HEK293 (cell line): Measurements from ENCODE around the gene RFNG.
A peak's percentile ranks its signal among the peaks of the same experiment; 100 is the strongest.

Experiments
- BCL11B ChIP-seq: fragments of 450-650 bp; formaldehyde crosslinking; IDR thresholded peaks from 2 replicates; pipeline ENCODE4 v1.5.1; 2016; ENCODE audit warnings: low read depth, missing biosample characterization, missing genetic modification characterization
- HOXA7 ChIP-seq: sonication (generic); formaldehyde crosslinking; IDR thresholded peaks from 2 replicates; pipeline ENCODE4 v1.8.1; 2022; ENCODE audit warnings: missing genetic modification reagents, borderline replicate concordance
- KLF16 ChIP-seq: fragments of 450-650 bp; formaldehyde crosslinking; IDR thresholded peaks from 2 replicates; pipeline ENCODE4 v1.5.1; 2017; ENCODE audit warnings: missing biosample characterization, missing genetic modification characterization
- KLF9 ChIP-seq: fragments of 450-650 bp; formaldehyde crosslinking; IDR thresholded peaks from 2 replicates; pipeline ENCODE4 v1.5.1; 2016; ENCODE audit warnings: missing biosample characterization, missing genetic modification characterization, low read depth
- SP7 ChIP-seq: fragments of 450-650 bp; formaldehyde crosslinking; IDR thresholded peaks from 2 replicates; pipeline ENCODE4 v1.5.1; 2016; ENCODE audit warnings: missing biosample characterization, missing genetic modification characterization
- ZNF10 ChIP-seq: fragments of 450-650 bp; formaldehyde crosslinking; IDR thresholded peaks from 2 replicates; pipeline ENCODE4 v1.5.1; 2017; ENCODE audit warnings: missing biosample characterization, missing genetic modification characterization
- ZNF133 ChIP-seq: fragments of 450-650 bp; formaldehyde crosslinking; IDR thresholded peaks from 2 replicates; pipeline ENCODE4 v1.5.1; 2016; ENCODE audit warnings: missing biosample characterization, missing genetic modification characterization
- ZNF138 ChIP-seq: fragments of 450-650 bp; formaldehyde crosslinking; IDR thresholded peaks from 2 replicates; pipeline ENCODE4 v1.5.1; 2016; ENCODE audit warnings: missing biosample characterization, missing genetic modification characterization, borderline replicate concordance
- ZNF140 ChIP-seq: fragments of 450-650 bp; formaldehyde crosslinking; IDR thresholded peaks from 2 replicates; pipeline ENCODE4 v1.5.1; 2016; ENCODE audit warnings: missing biosample characterization, missing genetic modification characterization
- ZNF146 ChIP-seq: fragments of 450-650 bp; formaldehyde crosslinking; IDR thresholded peaks from 2 replicates; pipeline ENCODE4 v1.5.1; 2016; ENCODE audit warnings: missing biosample characterization, missing genetic modification characterization
- ZNF202 ChIP-seq: fragments of 450-650 bp; formaldehyde crosslinking; IDR thresholded peaks from 2 replicates; pipeline ENCODE4 v1.5.1; 2016; ENCODE audit warnings: missing biosample characterization, missing genetic modification characterization, borderline replicate concordance
- ZNF248 ChIP-seq: fragments of 450-650 bp; formaldehyde crosslinking; IDR thresholded peaks from 2 replicates; pipeline ENCODE4 v1.5.1; 2017; ENCODE audit warnings: missing biosample characterization, missing genetic modification characterization
- ZNF292 ChIP-seq: fragments of 450-650 bp; formaldehyde crosslinking; IDR thresholded peaks from 2 replicates; pipeline ENCODE4 v1.5.1; 2016; ENCODE audit warnings: low read depth, missing biosample characterization, missing genetic modification characterization, borderline replicate concordance
- ZNF335 ChIP-seq: fragments of 450-650 bp; formaldehyde crosslinking; conservative IDR thresholded peaks from 2 replicates; pipeline ENCODE4 v1.5.1; 2016; ENCODE audit warnings: missing biosample characterization, missing genetic modification characterization
- ZNF37A ChIP-seq: fragments of 450-650 bp; IDR thresholded peaks from 2 replicates; pipeline ENCODE4 v1.5.1; 2018; ENCODE audit warnings: missing biosample characterization, missing genetic modification characterization
- ZNF416 ChIP-seq: fragments of 450-650 bp; formaldehyde crosslinking; IDR thresholded peaks from 2 replicates; pipeline ENCODE4 v1.5.1; 2016; ENCODE audit warnings: missing biosample characterization, missing genetic modification characterization
- ZNF510 ChIP-seq: fragments of 450-650 bp; formaldehyde crosslinking; IDR thresholded peaks from 2 replicates; pipeline ENCODE4 v1.5.1; 2018; ENCODE audit warnings: mild to moderate bottlenecking, missing genetic modification characterization, missing biosample characterization; ENCODE audit not compliant: insufficient replicate concordance
- ZNF521 ChIP-seq: fragments of 450-650 bp; formaldehyde crosslinking; IDR thresholded peaks from 2 replicates; pipeline ENCODE4 v1.5.1; 2017; ENCODE audit warnings: missing biosample characterization, mild to moderate bottlenecking, missing genetic modification characterization
- ZNF530 ChIP-seq: fragments of 450-650 bp; formaldehyde crosslinking; IDR thresholded peaks from 2 replicates; pipeline ENCODE4 v1.5.1; 2016; ENCODE audit warnings: low read depth, missing biosample characterization, missing genetic modification characterization
- ZNF560 ChIP-seq: fragments of 450-650 bp; formaldehyde crosslinking; IDR thresholded peaks from 2 replicates; pipeline ENCODE4 v1.5.1; 2017; ENCODE audit warnings: missing biosample characterization, missing genetic modification characterization, borderline replicate concordance
- ZNF561 ChIP-seq: fragments of 450-650 bp; IDR thresholded peaks from 2 replicates; pipeline ENCODE4 v1.5.1; 2018; ENCODE audit warnings: missing biosample characterization, missing genetic modification characterization, borderline replicate concordance
- ZNF629 ChIP-seq: fragments of 450-650 bp; formaldehyde crosslinking; IDR thresholded peaks from 2 replicates; pipeline ENCODE4 v1.5.1; 2017; ENCODE audit warnings: missing biosample characterization, missing genetic modification characterization
- ZNF670 ChIP-seq: fragments of 450-650 bp; formaldehyde crosslinking; IDR thresholded peaks from 2 replicates; pipeline ENCODE4 v1.5.1; 2016; ENCODE audit warnings: missing biosample characterization, missing genetic modification characterization, low read depth
- ZNF747 ChIP-seq: fragments of 450-650 bp; formaldehyde crosslinking; IDR thresholded peaks from 2 replicates; pipeline ENCODE4 v1.5.1; 2016; ENCODE audit warnings: missing biosample characterization, missing genetic modification characterization
- ZNF768 ChIP-seq: fragments of 450-650 bp; formaldehyde crosslinking; IDR thresholded peaks from 2 replicates; pipeline ENCODE4 v1.5.1; 2018; ENCODE audit warnings: missing biosample characterization, mild to moderate bottlenecking, missing genetic modification characterization
- ZNF776 ChIP-seq: fragments of 450-650 bp; formaldehyde crosslinking; IDR thresholded peaks from 2 replicates; pipeline ENCODE4 v1.5.0; 2017; ENCODE audit warnings: missing biosample characterization, missing genetic modification characterization, borderline replicate concordance
- ZNF785 ChIP-seq: fragments of 450-650 bp; formaldehyde crosslinking; IDR thresholded peaks from 2 replicates; pipeline ENCODE4 v1.5.1; 2016; ENCODE audit warnings: missing biosample characterization, missing genetic modification characterization
- ZNF791 ChIP-seq: fragments of 450-650 bp; formaldehyde crosslinking; IDR thresholded peaks from 2 replicates; pipeline ENCODE4 v1.5.1; 2016; ENCODE audit warnings: missing biosample characterization, missing genetic modification characterization
- TF ChIP-seq, protein P1 (sequence below): sonication (generic); formaldehyde crosslinking; IDR thresholded peaks from 2 replicates; pipeline ENCODE4 v1.8.1; 2022; ENCODE audit warnings: mild to moderate bottlenecking, moderate library complexity, missing genetic modification reagents
- TF ChIP-seq, protein P2 (sequence below): fragments of 450-650 bp; formaldehyde crosslinking; conservative IDR thresholded peaks from 2 replicates; pipeline ENCODE4 v1.5.1; 2016; ENCODE audit warnings: low read depth, missing biosample characterization, missing genetic modification characterization
- TF ChIP-seq, protein P3 (sequence below): fragments of 450-650 bp; formaldehyde crosslinking; IDR thresholded peaks from 2 replicates; pipeline ENCODE4 v1.5.1; 2017; ENCODE audit warnings: missing biosample characterization, mild to moderate bottlenecking, missing genetic modification characterization, moderate library complexity
- TF ChIP-seq, protein P4 (sequence below): fragments of 450-650 bp; formaldehyde crosslinking; IDR thresholded peaks from 2 replicates; pipeline ENCODE4 v1.5.1; 2016; ENCODE audit warnings: missing biosample characterization, missing genetic modification characterization
- TF ChIP-seq, protein P5 (sequence below): fragments of 450-650 bp; IDR thresholded peaks from 2 replicates; pipeline ENCODE4 v1.5.1; 2018; ENCODE audit warnings: missing biosample characterization, mild to moderate bottlenecking, missing genetic modification characterization

RFNG gene

DNA sequence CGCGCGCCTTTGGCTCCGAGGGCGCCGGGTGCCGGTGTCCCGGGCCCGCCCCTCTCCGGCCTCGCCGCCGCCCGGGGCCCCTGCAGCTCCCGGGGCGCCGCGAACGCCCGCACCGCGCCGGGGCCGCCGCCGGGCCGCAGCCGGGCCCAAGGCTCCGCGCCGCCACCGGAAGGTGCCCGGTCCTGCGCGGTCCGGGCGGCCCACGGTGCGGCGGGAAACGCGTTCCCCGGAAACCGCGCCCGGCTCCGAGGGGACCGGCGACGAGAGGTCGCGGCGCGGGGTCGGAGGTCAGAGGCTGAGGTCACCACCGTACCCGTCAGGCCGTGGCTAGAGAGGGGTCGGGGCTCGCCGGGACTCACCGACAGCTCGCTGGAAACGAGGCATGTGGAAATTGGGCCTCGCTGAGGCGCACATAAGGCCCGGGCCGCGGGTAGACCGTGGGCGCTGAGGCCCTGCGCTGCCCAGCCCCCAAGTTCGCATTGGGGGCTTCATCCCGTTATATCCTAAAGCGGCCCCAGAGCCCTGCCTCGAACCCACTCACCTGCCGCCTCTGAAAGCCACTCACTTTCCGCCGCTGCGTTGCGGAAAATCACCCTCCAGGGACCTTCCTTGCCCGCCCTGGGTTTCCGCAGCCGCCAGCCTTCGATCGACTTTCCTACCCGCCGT, 14.2 kb upstream of the RFNG start, which contains the start of gene DUS1L (continued):
- TF ChIP-seq, protein P1, sequence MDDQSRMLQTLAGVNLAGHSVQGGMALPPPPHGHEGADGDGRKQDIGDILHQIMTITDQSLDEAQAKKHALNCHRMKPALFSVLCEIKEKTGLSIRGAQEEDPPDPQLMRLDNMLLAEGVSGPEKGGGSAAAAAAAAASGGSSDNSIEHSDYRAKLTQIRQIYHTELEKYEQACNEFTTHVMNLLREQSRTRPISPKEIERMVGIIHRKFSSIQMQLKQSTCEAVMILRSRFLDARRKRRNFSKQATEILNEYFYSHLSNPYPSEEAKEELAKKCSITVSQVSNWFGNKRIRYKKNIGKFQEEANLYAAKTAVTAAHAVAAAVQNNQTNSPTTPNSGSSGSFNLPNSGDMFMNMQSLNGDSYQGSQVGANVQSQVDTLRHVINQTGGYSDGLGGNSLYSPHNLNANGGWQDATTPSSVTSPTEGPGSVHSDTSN (CRISPR knock-in tag), result peak; percentile 85; the same call in 1 of the 2 replicates
- TF ChIP-seq ZNF10 (tag by site-specific recombination) (no peak), ZNF629 (tag by site-specific recombination) (peak; percentile 70), ZNF37A (tag by site-specific recombination) (no peak), ZNF521 (no peak), ZNF292 (tag by site-specific recombination) (no peak), ZNF133 (tag by site-specific recombination) (no peak), KLF9 (tag by site-specific recombination) (peak; percentile 60), HOXA7 (CRISPR knock-in tag) (no peak), ZNF560 (tag by site-specific recombination) (no peak), ZNF747 (tag by site-specific recombination) (no peak), ZNF670 (no peak), BCL11B (peak; percentile 100), ZNF248 (tag by site-specific recombination) (no peak), ZNF138 (tag by site-specific recombination) (no peak), ZNF416 (tag by site-specific recombination) (no peak), ZNF140 (no peak), ZNF561 (peak; percentile 90; the same call in 1 of the 2 replicates), ZNF530 (no peak), SP7 (tag by site-specific recombination) (peak; percentile 92), ZNF510 (tag by site-specific recombination) (no peak), ZNF768 (tag by site-specific recombination) (no peak), ZNF335 (tag by site-specific recombination) (peak; percentile 48), ZNF202 (tag by site-specific recombination) (no peak), ZNF791 (tag by site-specific recombination) (no peak; the same call in 1 of the 2 replicates), ZNF146 (tag by site-specific recombination) (peak; percentile 74), KLF16 (tag by site-specific recombination) (peak; percentile 91), ZNF785 (peak; percentile 91; the same call in 1 of the 2 replicates), ZNF776 (tag by site-specific recombination) (no peak)
- TF ChIP-seq, protein P2, sequence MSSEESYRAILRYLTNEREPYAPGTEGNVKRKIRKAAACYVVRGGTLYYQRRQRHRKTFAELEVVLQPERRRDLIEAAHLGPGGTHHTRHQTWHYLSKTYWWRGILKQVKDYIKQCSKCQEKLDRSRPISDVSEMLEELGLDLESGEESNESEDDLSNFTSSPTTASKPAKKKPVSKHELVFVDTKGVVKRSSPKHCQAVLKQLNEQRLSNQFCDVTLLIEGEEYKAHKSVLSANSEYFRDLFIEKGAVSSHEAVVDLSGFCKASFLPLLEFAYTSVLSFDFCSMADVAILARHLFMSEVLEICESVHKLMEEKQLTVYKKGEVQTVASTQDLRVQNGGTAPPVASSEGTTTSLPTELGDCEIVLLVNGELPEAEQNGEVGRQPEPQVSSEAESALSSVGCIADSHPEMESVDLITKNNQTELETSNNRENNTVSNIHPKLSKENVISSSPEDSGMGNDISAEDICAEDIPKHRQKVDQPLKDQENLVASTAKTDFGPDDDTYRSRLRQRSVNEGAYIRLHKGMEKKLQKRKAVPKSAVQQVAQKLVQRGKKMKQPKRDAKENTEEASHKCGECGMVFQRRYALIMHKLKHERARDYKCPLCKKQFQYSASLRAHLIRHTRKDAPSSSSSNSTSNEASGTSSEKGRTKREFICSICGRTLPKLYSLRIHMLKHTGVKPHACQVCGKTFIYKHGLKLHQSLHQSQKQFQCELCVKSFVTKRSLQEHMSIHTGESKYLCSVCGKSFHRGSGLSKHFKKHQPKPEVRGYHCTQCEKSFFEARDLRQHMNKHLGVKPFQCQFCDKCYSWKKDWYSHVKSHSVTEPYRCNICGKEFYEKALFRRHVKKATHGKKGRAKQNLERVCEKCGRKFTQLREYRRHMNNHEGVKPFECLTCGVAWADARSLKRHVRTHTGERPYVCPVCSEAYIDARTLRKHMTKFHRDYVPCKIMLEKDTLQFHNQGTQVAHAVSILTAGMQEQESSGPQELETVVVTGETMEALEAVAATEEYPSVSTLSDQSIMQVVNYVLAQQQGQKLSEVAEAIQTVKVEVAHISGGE (tag by site-specific recombination), result peak; percentile 99
- TF ChIP-seq, protein P3, sequence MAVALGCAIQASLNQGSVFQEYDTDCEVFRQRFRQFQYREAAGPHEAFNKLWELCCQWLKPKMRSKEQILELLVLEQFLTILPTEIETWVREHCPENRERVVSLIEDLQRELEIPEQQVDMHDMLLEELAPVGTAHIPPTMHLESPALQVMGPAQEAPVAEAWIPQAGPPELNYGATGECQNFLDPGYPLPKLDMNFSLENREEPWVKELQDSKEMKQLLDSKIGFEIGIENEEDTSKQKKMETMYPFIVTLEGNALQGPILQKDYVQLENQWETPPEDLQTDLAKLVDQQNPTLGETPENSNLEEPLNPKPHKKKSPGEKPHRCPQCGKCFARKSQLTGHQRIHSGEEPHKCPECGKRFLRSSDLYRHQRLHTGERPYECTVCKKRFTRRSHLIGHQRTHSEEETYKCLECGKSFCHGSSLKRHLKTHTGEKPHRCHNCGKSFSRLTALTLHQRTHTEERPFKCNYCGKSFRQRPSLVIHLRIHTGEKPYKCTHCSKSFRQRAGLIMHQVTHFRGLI (tag by site-specific recombination), result peak; percentile 51; the same call in 1 of the 2 replicates
- TF ChIP-seq, protein P4, sequence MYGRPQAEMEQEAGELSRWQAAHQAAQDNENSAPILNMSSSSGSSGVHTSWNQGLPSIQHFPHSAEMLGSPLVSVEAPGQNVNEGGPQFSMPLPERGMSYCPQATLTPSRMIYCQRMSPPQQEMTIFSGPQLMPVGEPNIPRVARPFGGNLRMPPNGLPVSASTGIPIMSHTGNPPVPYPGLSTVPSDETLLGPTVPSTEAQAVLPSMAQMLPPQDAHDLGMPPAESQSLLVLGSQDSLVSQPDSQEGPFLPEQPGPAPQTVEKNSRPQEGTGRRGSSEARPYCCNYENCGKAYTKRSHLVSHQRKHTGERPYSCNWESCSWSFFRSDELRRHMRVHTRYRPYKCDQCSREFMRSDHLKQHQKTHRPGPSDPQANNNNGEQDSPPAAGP, result peak; percentile 96
- TF ChIP-seq, protein P5, sequence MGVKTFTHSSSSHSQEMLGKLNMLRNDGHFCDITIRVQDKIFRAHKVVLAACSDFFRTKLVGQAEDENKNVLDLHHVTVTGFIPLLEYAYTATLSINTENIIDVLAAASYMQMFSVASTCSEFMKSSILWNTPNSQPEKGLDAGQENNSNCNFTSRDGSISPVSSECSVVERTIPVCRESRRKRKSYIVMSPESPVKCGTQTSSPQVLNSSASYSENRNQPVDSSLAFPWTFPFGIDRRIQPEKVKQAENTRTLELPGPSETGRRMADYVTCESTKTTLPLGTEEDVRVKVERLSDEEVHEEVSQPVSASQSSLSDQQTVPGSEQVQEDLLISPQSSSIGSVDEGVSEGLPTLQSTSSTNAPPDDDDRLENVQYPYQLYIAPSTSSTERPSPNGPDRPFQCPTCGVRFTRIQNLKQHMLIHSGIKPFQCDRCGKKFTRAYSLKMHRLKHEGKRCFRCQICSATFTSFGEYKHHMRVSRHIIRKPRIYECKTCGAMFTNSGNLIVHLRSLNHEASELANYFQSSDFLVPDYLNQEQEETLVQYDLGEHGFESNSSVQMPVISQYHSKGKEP (tag by site-specific recombination), result peak; percentile 62; the same call in 1 of the 2 replicates
